A673 (cell line): ENCODE measurements around the gene CDIP1. TPM values are rescaled to one million over a fixed set of nuclear protein-coding genes. Genes with fewer than 3 reads are reported as not detected.

Experiments
- BruUV-seq: library from RNA; stranded (reverse); fragments of 400-500 nt; replicated peaks from 2 replicates; lab custom pipeline; 2021; lab: Mats Ljungman, UMichigan
- CTCF ChIA-PET: fragments of 300-600 bp; sonication (Branson Sonifier 250); formaldehyde crosslinking; loops from one replicate; lab custom pipeline; 2022; ENCODE audit warnings: antibody characterized with exemption; lab: Charles Lee
- POLR2A ChIA-PET: fragments of 300-600 bp; sonication (Branson Sonifier 250); formaldehyde crosslinking; loops from one replicate; lab custom pipeline; 2022; ENCODE audit warnings: antibody characterized with exemption; ENCODE audit not compliant: low non-redundant PET; lab: Charles Lee
- DNase-seq: peaks from one replicate; pipeline ENCODE4 v3.0.0-alpha.2; 2015; ENCODE audit warnings: low spot score
- H3K27ac ChIP-seq: fragments of 200-600 bp; sonication (generic); 2 replicates; pipeline ENCODE4 v1.5.1; 2016; ENCODE audit warnings: mixed run types, low read depth, mild to moderate bottlenecking, mixed read lengths, antibody characterized with exemption, low read length; ENCODE audit not compliant: poor library complexity, severe bottlenecking
- H3K27me3 ChIP-seq: fragments of 200-600 bp; sonication (generic); replicated peaks from 2 replicates; pipeline ENCODE4 v1.6.1; 2017; ENCODE audit warnings: mixed run types, low read depth, mild to moderate bottlenecking, mixed read lengths, antibody characterized with exemption, low read length; ENCODE audit not compliant: insufficient read depth, poor library complexity
- H3K36me3 ChIP-seq: fragments of 200-600 bp; sonication (generic); 2 replicates; pipeline ENCODE4 v1.6.1; 2016; ENCODE audit warnings: mixed run types, mild to moderate bottlenecking, mixed read lengths, antibody characterized with exemption, low read length; ENCODE audit not compliant: insufficient read depth, poor library complexity, severe bottlenecking
- H3K4me1 ChIP-seq: fragments of 200-600 bp; sonication (generic); 2 replicates; pipeline ENCODE4 v1.6.1; 2017; ENCODE audit warnings: mixed run types, mild to moderate bottlenecking, mixed read lengths, antibody characterized with exemption, low read length; ENCODE audit not compliant: insufficient read depth, poor library complexity, severe bottlenecking
- H3K4me3 ChIP-seq: fragments of 200-600 bp; sonication (generic); 2 replicates; pipeline ENCODE4 v1.5.1; 2016; ENCODE audit warnings: low read depth, mixed run types, mild to moderate bottlenecking, mixed read lengths, low read length; ENCODE audit not compliant: poor library complexity, severe bottlenecking
- H3K9me3 ChIP-seq: fragments of 200-600 bp; sonication (generic); 2 replicates; pipeline ENCODE4 v1.6.1; 2016; ENCODE audit warnings: mixed run types, low read depth, mild to moderate bottlenecking, mixed read lengths, antibody characterized with exemption, low read length; ENCODE audit not compliant: poor library complexity, severe bottlenecking
- CTCF ChIP-seq: fragments of 300-800, 200-600 bp; sonication (generic); conservative IDR thresholded peaks from 2 replicates; pipeline ENCODE4 v1.5.1; 2017; ENCODE audit warnings: low read depth, mild to moderate bottlenecking, antibody characterized with exemption, low read length, moderate library complexity, mixed read lengths
- EZH2 ChIP-seq: fragments of 200-600 bp; sonication (generic); IDR thresholded peaks from 2 replicates; pipeline ENCODE4 v1.6.1; 2017; ENCODE audit warnings: borderline replicate concordance, low read depth, mild to moderate bottlenecking, mixed read lengths, antibody characterized with exemption, low read length; ENCODE audit not compliant: poor library complexity, severe bottlenecking
- intact Hi-C: fragments of 100-400 bp; cut with micrococcal nuclease; formaldehyde crosslinking; loops from one replicate; pipeline ENCODE4 v1.10.0; 2022; ENCODE audit not compliant: unreplicated experiment
- total RNA-seq: library from RNA; stranded (reverse); gene quantifications from 2 replicates; pipeline ENCODE4 v1.2.3, GENCODE V29; 2021

CDIP1 gene
- total RNA-seq, 1 experiment from 2014 or later, result 12.8 TPM

GRCh38 chr16:4491898-4492297 lies 46.7 kb downstream of the CDIP1 start:
- no peaks in the 10 kb centered on the region for H3K27me3 ChIP-seq
- BruUV-seq, result no TSS peak
- ChIA-PET CTCF (no interaction called here), POLR2A (no interaction called here)
- H3K9me3 ChIP-seq, result no peaks in the 10 kb centered on the region
- intact Hi-C loops, result no loop called here
- no peak for TF ChIP-seq CTCF
- TF ChIP-seq EZH2, result no peak
- H3K36me3 ChIP-seq, result no peaks in the 10 kb centered on the region
- DNase-seq, result no peak
- peaks cover 5% of the 10 kb centered on the region for H3K4me1 ChIP-seq
- H3K4me3 ChIP-seq, result no peak overlapping the region
- H3K27ac ChIP-seq, result no peak overlapping the region

GRCh38 chr16:4489030-4489429 lies 49.5 kb downstream of the CDIP1 start:
- CTCF ChIA-PET, result no interaction called here
- TF ChIP-seq EZH2 (no peak), CTCF (no peak)
- intact Hi-C loops, result no loop called here
- DNase-seq, result no peak
- POLR2A ChIA-PET, result no interaction called here
- no peak overlapping the region for H3K27ac ChIP-seq
- H3K4me1 ChIP-seq, result no peaks in the 10 kb centered on the region
- H3K36me3 ChIP-seq, result peaks cover 10% of the 10 kb centered on the region
- no peak overlapping the region for H3K4me3 ChIP-seq
- no TSS peak for BruUV-seq
- H3K9me3 ChIP-seq, result no peaks in the 10 kb centered on the region
- no peaks in the 10 kb centered on the region for H3K27me3 ChIP-seq

DNA sequence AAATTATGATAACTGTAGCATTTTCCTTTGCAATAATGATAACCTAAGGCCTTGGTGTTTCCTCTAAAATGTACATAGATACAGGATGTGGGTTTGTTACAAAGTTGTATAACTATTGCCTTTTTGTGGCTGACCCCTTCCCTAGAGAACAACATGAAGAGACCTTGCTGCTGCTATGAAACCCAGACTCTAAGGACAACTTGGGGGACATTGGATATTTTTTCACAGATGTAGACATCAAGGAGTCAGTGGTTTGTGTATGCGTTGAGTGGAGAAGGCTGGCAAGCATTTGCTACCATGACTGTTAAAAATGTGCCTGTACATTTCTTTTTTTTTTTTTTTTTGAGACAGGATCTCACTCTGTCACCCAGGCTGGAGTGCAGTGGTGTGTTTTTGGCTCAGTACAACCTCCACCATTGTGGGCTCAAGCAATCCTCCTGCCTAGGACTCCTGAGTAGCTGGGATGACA lies 50.0 kb downstream of the CDIP1 start:
- BruUV-seq, result no TSS peak
- H3K9me3 ChIP-seq, result no peaks in the 10 kb centered on the region
- no peaks in the 10 kb centered on the region for H3K4me1 ChIP-seq
- TF ChIP-seq CTCF (no peak), EZH2 (no peak)
- POLR2A ChIA-PET, result no interaction called here
- no peak overlapping the region for H3K4me3 ChIP-seq
- H3K27me3 ChIP-seq, result no peaks in the 10 kb centered on the region
- H3K36me3 ChIP-seq, result peaks cover 10% of the 10 kb centered on the region
- no peak overlapping the region for H3K27ac ChIP-seq
- no peak for DNase-seq
- intact Hi-C loops, result no loop called here
- CTCF ChIA-PET, result no interaction called here
